ENCODE data around the gene PCID2.

Gene PCID2

GRCh38 chr13:113219256-113219940 is 10.9 kb upstream of the PCID2 start:
- DNase-seq (ENCODE audit: low read depth): no peak

DNA sequence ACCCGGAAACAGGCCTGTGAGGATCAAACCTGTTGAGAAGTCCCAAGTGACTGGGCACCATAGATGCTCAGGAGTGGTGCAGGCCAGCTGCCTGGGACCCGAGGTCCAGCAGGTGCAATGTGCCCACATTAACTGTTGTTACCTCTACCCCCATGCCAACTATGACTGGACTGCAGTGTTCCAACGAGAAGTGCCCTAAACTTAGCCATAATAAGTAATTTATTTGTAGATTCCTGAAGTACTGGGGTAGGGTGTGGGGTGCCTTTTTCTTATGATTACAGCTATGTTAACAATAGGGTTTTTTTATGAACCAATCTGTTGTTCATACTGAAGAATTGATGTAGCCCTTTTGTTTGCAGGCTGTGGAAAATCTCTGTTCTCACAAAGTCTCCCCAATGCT is 10.1 kb upstream of the PCID2 start:
- no peak for DNase-seq (ENCODE audit: low read depth)

DNA sequence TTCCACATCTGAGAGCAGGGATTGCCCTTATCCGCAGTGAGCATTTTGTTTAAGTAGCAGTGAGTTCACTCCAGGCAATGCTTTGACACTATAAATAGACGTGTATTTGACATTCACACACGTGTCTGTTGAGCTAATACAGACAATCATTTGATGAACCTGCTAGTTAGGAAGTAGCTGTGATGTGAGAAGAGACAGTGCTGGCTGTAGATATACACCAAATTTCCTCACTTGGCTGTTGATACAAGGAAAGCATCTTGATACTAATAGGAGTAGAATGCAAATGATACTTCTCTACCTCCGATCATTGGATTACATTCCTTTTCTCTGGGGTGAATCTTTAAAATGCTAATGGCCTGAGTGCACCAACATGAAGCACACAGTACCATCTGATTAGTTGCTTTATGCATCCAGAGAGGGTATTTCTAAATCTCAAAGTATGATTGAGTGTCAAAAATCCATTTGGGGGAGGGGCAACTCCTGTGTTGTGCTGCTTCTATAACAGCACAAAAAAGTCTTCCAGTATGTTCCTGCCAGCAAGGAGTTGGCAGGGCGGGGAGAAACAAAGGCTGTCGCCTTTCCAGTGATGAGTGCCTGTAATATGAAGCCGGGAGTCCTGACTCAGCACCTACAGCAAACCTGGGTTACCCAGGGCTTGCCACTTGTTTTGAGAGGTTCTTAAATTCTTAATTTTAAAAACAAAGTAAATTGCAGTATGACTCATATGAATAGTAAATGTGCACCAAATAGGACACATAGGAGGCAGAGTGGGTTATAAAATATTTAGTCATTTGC is 8.0 kb upstream of the PCID2 start:
- peak; percentile 49 for DNase-seq (ENCODE audit: low read depth)

DNA sequence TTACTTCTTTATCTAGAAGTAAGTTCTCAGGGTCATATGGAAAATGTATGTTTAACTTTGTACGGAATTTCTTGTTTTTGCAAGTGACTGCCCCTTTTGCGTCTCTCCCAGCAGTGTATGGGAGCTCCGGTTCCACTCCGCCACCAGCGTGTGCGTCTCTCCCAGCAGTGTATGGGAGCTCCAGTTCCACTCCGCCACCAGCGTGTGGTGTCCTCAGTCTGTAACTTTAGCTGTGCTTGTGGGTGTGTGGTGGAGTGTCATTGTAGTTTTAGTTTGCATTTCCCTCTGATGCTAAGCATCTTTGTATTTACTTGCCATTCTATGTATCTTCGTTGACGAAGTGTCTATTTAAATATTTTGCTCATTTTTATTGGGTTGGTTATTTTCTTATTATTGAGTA is 3.3 kb upstream of the PCID2 start:
- no peak for DNase-seq (ENCODE audit: low read depth)

DNA sequence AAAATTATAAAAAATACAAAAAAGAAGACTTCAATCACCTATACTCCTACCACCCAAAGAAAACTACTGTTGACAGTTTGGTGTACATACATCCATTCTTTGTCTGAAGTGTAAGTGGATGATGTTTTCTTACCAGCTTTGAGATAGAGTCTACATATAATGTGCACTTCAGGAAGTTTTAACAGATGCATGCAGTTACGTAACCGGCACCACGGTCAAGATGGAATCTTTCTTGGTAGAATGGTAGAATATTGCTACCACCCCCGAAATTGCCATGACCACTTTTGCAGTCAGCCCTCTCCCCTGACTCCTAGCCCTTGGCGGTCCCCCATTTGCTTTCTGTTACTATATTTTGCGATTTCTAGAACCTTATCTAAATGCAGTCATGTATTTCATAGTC is 2.4 kb upstream of the PCID2 start:
- no peak for DNase-seq (ENCODE audit: low read depth)

GRCh38 chr13:113209759-113210421 is 1.4 kb upstream of the PCID2 start:
- DNase-seq (ENCODE audit: low read depth): no peak

GRCh38 chr13:113209336-113209758 is 878 bp upstream of the PCID2 start, which contains the start of gene CUL4A:
CUL4A (plus strand) TSS chr13:113209613; CDS start chr13:113209628, 15 bp downstream.
- no peak for DNase-seq (ENCODE audit: low read depth)

- no peak for DNase-seq (ENCODE audit: low read depth)
Measured at GRCh38 chr13:113207890-113208420, 514 bp downstream of the PCID2 start.

GRCh38 chr13:113207460-113207859 is 1.0 kb downstream of the PCID2 start:
- DNase-seq (ENCODE audit: low read depth): no peak

- DNase-seq (ENCODE audit: low read depth): peak; percentile 43
Measured at GRCh38 chr13:113205428-113205931, 3.0 kb downstream of the PCID2 start.

DNA sequence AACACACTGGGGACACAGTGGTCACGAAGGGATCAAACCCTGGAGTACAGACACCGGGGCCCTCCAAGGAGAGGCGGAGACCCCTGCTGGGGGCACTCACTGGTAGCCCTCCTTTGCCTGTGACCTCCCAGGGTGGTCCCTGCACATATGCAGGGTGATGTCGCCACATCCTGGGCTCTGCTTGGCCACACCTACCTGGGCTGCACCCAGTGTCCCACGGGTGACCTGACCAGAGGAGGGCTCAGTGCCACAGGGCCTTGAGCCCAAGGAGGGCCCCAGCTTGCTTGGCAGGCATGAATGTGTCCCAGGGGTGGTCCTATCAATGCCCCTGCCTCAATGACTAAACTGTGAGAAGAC is 4.1 kb downstream of the PCID2 start:
- no peak for DNase-seq (ENCODE audit: low read depth)

- DNase-seq (ENCODE audit: low read depth): no peak
Measured at GRCh38 chr13:113203507-113204377, 4.7 kb downstream of the PCID2 start.

- no peak for DNase-seq (ENCODE audit: low read depth)
Measured at GRCh38 chr13:113202912-113203311, 5.6 kb downstream of the PCID2 start.

DNA sequence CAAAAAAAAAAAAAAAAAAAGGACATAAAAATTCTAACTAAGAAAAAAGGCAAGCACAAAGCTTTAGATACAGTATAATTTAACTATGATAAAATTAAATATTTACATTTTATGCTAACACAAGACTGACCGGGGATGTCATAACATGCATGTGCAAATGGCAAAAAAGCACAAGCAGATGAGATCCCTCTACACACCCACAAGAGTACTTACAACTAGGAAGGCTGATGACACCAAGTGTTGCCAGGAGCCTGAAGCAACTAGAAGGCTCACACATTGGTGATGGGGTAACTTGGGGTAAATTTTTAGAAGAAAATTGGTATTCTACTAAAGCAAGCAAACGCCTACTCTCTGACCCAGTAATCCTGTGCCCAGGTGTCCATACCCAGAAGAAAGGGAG is 6.7 kb downstream of the PCID2 start:
- DNase-seq (ENCODE audit: low read depth): no peak

DNA sequence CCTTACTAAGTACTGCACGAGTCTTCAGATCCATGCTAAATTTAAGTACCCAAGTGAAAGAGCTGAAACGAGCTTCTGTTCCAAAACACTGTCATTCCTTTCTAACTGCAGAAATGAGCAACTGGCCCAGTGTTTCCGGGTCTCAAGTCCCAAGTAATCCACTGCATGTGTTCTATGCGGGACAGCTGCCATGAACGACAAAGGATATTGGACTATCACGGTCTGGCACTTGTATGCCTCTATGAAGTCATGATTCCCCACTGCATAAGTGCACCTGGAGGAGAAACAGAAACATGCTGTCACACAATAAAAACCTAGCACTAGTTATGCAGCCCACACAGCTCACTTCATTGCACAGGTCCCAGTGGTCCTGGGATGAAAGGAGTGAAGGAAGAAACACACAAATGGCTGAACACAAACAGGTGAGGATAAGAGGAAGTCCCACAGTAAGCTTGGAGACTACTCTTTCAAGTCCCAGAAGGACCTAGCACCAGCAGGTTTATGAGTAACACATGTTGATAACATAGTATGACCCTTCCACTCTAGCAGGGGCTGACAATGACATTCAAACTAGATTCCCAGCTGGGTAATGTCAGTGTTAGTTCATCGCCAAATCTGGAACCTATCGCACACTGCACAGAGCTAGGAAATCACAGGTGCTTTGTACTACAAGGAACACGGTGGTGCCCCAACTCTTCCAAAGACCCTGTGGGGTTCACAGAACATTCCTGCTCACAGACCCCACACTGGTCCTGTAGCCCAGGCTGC is 11.3 kb downstream of the PCID2 start:
- no peak for DNase-seq (ENCODE audit: low read depth)

GRCh38 chr13:113195360-113195759 is 13.1 kb downstream of the PCID2 start:
- no peak for DNase-seq (ENCODE audit: low read depth)

GRCh38 chr13:113192902-113193301 is 15.6 kb downstream of the PCID2 start:
- DNase-seq (ENCODE audit: low read depth): peak; percentile 63

DNA sequence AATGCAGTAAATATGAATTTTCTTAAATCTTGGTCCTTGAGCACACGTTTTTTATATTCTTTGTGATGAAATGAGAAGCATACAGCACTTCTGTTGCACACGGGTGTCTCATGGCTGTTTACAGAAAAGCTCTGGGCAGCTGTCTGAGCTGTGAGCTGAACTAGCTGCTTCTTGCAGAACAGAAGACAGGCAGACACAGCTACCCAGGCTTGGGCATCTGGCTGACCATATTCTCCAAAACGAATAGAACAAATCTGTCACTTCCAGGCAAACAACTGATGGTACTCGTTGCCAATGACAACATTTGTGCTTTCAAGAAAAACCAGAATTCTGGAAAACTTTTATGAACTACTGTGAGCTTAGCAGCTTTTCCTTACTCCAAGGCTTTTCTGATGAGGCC is 16.2 kb downstream of the PCID2 start:
- DNase-seq (ENCODE audit: low read depth): no peak

- no peak for DNase-seq (ENCODE audit: low read depth)
Measured at GRCh38 chr13:113190181-113190580, 18.3 kb downstream of the PCID2 start.

GRCh38 chr13:113187883-113188665 is 20.4 kb downstream of the PCID2 start:
- peak; percentile 37 for DNase-seq (ENCODE audit: low read depth)

Data from fibroblast of the conjunctiva (primary cell).